HG02588 (cell line): ENCODE data around the gene MRPS18A.

Experiments
- ATAC-seq: cut with Tn5 transposase; IDR thresholded peaks from one replicate; pipeline ENCODE4 v1.9.1; 2021; ENCODE audit warnings: mild to moderate bottlenecking, moderate library complexity; ENCODE audit not compliant: unreplicated experiment

The MRPS18A gene

DNA sequence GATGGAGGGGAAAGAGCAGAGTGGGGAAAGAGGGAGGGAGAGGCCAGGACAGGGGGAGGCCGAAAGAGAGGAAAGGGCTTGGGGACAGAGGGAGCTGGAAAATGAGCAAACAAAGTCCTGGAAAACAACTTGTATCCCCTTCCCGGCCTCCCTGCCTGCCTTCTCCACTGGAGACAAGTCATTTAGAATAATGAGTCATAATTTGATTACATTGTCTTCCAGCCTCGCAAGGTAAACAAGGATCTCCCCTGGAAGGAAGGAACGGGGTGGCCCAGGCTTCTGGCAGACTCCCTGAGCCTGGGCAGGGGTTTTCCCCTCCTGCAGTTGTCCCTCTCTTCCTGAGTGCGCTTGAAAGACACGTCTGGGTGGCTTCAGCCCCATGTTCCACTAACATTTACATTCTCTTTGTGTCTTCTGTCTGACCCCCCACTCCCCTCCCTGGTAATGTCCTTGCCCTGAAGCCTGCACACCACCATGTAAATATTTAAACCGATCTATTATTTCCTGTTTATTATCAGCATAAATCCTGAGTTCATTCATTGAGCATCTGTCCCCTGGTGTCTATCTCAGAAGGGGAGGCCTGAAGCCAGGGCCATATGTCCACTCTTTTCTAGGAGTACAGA is 12.1 kb upstream of the MRPS18A start:
- ATAC-seq = no peak

DNA sequence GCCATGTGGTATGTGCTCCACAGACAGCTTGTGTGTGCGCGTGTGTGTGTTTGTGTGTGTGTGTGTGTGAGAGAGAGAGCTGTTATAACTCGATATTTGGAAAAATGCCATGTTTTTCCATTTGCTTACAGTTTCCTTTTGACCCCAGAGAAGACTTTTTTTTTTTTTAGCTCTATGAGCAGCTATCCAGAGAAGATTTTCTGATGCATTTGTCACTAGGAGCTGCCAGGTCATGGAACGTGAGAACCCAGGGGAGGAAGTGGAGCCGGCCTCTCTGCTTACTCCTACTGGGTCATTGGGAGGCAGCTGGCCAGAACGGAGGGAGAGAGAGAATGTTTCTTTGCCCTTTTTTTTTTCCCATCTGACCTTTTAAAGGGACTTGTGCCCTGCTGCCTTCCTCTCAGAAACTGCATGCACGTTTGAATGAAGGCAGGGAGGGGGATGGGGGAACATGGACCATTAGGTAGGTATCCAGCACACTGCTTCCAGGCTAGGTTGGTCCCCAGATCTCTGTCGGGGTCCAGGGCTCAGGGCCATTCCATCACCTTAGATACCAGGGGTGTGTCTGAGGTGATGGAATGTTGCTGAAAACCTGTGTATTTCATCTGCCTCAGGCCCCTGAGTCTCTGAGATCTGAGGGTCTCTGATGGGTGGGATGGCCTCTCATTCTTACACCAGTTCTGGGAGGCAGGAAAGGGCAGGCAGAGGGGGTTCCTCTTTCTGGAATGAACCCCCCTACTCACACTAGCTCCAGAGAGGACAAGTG is 11.2 kb upstream of the MRPS18A start:
- no peak for ATAC-seq

DNA sequence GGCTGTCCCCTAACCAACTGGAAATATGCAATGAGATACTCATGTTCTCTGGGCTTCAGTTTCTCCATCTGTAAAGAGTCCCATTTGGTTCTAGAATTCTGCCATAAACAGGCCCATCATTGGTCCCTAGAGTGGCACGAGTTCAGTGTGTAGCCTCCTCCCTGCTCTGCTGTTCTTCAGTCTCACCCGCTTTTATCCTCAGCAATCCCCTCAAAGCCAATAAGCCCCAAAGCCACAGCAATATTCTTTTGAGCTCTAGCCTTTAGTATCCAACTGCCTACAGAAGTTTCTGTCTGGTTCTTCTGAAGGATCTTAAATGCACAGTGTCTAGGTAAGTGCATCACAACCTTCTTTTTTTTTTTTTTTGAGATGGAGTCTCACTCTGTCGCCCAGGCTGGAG is 9.8 kb upstream of the MRPS18A start:
- no peak for ATAC-seq

DNA sequence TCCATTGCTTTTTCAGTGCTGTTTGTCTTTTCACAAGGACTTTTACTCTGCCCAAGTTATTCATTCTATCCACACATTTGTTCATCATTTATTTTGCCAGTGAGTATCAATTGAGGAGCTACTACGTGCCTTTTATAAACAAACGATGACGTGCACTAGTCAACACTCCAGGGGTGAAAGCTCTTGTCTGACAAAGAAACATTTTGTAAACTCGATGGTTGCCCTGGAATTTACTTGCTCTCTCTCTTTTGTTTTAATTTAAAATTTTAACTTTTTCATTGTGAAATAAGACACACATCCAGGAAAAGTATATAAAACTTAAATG is 8.3 kb upstream of the MRPS18A start:
- no peak for ATAC-seq

DNA sequence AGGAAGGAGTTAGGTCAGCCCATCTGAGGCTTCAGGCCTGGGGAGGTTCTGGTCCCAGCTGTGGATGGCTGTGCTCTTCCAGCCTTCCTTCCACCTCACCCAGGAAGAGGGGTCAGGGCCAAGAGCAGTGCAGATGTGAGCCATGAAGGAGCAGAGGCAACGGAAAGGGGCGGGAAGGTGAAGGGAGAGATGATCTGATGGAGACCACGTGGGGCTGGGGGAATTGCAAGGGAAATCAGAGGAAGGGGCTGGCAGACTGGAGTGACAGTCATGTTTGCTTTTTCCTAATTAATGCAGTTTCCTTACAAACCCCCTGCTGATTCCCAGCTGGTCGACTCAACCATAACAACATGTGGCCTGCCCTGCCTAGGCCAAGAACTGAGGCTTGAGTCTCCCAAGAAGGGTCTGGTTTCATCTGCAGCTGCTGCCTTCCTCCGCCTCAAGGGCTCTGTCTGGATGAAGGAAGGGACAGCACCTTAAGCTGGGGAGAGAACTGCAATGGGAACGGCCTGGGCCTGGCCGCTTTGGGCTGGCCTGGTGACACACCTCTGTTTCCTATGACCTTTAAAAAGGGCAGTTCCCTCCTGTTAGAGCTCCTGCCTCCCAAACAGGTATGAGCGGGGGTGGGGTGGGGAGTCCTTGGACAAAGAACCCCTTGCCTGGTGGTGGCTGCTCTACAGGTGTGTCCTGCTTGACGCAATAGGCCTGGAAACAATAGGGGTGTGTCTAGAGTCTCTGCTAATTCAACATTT is 7.8 kb upstream of the MRPS18A start:
- no peak for ATAC-seq

DNA sequence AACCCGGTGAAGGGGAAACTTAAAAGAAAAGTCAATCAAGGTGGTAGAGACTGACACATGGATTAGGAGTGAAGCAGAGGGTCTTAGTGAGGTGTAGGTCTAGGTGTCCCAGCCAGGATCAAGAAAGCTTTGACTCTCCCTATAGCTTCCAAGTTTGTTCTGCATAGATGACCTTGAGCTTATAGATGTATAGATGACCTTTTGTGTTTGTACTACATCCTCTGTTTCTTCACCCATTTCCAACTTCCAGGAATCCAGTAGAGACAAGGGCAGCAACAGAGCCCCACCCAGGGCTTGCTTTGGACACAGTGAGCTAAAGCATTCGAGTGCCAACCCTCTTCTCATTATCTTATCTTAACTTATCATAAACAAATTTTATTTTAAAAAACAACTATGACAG is 1.8 kb upstream of the MRPS18A start:
- ATAC-seq = no peak

DNA sequence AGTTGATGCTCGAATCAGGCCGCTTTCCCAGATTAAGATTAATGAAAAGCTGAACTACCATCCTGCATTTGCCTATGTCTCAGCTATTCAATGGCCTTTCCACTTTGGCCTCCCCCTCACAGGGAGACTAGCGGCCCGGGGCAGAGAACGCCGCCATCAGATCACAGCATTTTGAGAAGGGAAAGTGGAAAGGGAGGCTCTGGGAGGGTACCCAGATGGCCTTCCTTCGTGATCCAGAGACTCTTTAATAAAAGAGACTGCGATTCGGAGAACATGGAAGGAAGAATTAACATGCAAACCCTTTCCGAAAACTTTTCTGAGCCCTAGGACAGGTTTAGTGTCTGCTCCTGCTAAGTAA is 533 bp downstream of the MRPS18A start:
- ATAC-seq = no peak

DNA sequence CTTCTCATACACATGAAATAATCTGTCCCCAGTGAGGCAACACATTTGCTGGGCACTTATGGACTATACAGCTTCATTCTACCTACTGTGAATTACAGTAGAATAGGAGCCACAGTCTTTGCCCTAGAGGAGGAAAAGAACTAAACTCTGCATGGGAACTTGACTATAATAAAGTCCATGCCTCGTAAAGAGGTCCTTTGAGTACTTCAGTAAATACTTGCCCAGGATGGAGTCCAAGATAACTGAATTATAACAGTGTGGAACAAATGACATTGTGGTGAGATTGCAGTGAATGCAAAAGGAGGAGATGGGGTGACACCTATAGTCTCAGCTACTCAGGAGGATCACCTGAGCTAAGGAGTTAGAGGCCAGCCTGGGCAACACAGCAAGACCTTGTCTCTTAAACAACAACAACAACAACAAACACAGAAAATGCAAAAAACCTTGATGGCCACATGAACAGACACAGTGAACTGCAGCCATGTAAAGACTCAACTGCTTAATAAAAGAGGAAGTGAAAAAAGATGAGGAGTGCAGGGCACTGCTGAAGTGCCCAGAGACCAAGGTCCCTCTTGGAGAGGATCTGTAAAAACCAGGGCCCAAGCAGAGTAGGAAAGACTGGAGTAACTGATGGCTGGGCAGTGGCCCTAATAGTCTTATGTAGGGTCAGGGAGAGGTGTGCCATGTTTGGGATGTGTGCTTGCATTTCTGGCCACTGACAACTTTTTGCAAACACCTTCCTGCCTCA is 3.7 kb downstream of the MRPS18A start:
- ATAC-seq = no peak

DNA sequence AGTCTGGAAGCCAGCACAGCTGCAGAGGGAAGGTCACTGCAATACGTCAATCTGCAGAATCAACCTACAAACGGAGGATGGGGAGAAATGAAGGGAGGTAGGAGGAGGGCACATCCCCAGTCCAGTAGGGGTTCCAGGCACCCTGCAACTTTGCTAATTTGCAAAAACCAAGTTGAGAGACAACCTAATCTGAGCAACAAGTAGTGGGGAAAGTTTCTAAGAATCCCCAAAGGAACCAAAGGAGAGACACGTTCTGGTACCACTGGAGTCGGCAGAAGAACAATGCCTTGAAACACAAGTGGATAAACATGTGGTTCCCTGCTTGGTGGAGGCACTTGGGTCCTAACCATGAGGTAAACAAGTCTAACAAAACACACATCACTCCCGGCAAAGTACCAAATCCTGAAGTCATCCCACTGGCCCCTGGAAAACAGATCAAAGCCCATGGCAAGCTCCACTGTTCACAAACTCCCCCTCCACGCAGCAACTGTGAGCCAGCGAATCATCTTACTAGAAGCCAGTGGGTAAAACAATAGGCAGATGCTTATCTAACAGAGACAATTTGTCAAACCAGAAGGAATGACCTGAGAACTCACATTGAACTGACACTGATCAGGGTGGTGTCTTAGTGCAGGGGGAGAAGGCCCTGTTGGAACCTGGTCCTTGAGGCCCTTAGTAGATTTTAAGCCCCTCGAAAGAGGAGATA is 4.7 kb downstream of the MRPS18A start:
- no peak for ATAC-seq

DNA sequence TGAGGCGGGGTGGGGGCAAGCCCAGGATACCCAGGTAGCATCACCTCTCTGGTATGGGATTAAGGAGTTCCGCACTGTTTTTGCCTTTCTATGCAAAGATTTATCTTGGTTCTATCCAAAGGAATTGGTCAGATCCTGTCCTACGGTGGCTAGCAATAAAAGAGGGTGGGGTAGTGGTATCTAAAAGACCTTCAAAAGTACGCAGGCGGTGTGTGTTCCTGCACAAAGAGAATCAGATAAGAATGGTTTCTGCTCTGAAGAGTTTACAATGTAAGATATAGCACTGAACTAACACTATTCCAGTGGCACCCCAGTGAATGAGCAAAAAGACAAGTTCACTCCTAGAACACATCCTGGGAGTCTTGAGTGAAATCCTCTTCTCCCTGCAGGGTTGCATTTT is 6.3 kb downstream of the MRPS18A start:
- no peak for ATAC-seq

DNA sequence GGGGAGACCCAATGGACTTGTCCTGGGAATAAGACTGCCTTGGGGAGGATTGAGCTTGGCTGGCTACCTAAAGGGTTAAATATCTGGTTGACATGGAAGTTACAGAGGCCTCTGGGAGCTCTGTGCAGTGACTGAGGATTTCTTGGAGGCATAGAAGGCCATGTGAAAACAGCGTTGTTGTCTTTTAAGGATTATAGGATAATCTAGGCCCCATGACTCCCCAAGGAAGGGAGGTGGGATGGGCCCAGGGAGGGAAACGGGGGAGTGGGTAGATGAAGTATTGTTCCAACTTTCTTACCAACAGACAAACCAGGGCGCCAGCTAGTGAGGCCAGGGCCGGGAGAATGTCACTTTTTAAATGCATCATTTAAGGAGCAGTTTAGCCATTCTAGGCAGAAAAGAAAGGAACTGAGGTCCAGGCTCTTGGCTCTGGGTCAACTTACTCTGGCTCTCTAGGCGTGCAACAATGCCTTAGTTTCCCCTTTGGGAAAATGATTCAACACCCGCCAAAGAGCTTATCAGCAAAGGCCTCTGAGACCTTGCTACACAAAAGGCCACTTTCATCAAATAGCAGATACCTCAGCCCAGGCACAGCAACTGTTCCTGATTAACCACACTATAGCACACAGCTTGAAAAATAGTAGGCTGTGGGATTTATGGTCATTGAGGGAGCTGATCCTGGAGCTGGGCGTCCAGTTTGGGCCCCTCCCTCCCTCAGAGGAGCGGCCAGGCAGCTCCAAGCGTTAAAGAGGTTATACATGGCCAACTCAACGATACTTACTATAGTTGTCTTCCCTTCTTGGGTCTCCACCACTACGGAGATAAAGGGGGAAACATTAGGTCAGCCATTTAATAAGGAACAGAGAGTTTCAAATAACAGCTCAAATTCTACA is 7.0 kb downstream of the MRPS18A start:
- ATAC-seq = no peak

DNA sequence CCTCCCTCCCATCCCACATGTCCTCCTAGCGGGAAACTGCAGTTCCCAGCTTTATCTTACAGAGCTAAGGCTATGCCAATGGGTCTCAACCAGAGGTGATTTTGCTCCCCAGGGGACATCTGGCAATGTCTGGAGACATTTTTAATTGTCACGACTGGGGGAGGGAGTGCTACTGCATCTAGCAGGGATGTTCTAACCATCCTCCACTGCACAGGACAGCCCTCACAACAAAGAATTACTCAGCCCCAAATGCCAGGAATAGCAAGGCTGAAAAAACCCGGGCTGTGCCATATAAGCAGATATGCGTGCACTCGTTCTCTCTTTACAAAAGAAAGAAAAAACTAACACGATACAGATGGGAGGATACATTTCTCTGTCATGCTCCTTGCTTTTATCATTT is 8.5 kb downstream of the MRPS18A start:
- ATAC-seq = no peak

DNA sequence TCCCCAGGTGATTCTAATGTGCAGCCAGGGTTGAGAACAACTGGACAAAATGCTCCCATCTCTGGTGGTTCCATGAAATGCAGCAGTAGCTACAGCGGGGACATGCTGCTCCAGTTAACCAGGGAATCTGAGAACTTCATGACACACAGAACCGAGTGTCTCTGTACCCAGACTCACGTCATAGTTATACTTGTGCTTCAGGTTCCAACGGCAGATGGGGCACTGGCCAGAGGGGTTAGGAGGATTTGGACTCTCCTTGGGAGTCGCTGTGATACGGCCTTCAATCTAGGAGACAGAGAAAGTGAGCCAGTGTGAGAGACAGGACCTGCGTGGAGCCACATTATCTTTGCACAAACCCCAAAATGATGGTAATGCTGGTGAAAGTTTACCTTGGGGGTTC is 9.2 kb downstream of the MRPS18A start:
- ATAC-seq = no peak

DNA sequence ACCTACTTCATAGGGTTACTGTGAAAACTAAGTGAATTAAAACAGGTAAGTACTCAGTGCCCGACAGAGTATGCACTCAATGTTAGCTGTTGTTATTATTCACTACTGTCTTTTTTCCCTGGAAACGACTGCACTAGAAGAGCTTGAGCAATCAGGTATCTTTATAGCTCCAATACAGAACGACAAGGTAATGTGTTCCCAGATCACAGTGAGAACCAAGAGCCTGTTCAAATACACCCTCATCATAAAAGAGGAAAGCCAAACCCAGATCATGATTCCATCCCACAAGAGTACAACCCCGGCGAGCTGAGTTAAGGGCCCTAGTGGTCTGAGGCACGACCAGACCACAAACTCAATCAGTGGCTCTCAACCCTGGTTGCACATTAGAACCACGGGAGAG is 9.8 kb downstream of the MRPS18A start:
- no peak for ATAC-seq

DNA sequence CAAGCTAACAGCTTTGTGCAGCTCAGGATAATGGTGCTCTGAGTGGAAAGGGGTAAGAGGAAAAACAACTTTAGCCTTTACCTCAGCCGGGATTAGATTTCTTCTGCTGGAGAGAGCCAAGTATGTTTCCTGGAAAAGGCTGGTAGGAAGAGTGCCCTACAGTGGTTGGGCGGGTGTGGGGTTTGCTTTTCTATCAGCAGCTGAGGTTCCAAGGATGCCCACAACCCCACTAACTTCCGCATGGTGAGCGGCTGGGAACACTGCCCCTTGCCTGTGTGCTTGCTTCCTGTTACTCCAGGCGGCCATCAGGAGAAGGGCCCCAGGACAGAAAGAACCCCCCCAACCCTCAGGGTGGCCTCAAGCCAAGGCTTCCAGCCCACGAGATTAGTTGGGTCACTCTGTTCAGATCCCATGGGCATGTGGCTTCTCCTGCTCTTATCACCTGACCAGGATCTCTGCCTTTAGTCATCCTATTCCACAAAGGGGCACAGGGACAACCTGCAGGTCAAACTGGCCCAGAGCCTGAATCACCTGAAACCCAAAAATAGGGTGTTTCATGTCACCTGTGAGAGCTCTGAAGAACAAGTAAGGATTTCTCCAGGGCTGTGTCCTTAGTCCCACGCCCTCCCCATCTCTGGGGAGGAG is 10.5 kb downstream of the MRPS18A start:
- no peak for ATAC-seq

DNA sequence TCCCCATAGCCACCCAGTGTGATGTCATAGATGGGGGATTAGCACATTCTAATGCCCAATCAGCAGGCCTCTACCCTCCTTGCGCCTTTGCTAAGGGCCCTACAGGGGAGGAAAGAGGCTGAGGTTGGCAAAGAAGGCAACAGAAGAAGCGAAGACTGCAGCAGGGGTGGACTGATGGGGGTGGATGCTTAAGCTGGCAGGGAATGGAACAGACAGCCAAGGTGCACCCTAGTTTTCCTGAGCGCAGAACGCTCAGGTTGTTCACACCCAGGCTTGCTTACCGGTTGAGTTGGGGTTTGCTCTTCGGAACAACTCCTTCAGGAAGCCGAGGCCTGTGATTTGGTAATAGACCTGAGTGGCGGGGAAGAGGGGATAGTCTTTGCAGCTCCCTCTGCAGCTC is 12.7 kb downstream of the MRPS18A start:
- no peak for ATAC-seq

DNA sequence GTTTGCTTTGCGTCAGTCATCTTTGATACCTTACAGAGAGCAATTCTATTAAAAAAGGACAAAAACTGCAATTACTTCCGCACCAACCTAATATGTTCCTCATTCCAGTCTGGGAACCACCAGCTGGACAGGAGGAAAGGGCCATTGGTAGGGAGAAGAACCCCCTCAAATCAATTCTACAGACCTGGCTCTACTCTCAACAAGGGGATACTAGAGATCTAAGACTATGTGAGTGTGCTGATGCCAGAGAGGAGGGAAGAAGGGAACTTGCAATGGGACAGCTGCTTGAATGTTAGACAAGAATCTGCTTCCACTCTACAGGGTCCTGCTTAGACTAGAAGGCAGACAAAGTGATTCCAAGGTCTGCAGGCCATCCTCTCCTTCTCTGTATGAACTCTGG is 13.3 kb downstream of the MRPS18A start:
- no peak for ATAC-seq

DNA sequence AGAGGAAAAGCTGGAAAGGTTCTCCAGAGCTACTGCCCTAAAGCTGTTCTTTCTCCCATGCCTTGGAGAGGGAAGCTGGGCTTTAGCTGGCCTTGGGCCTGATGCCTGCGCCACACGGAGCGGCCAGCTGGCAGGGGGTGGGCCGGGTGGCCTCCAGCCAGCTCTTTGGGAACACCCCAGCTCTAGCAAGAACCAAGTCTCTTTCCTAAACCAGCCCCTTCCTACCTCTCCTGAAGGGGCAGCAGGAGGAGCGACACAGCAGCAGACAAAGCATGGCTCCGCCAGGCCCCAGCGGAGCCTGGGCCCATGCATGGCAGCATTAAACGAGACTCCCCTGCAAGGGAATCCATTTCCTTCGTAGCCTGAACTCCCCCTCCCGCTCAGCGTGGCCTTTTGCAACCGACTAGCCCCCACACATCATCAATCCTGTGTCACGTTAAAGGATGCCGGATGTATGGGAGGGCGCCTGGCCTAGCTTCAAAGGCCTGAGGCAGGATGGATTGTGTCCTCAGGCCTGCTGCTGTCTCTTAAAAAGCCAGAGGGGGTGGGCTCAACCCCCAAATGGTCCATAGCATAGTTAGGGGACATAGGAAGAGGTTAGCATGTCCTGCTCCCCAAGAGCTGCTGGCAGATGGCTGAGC is 14.0 kb downstream of the MRPS18A start:
- no peak for ATAC-seq
